Fibroblast of the aortic adventitia (primary cell): Measurements from ENCODE around the gene CNST. TPM values are rescaled to one million over a fixed set of nuclear protein-coding genes. Genes with fewer than 3 reads are reported as not detected.
"Not testable (repeated sequence)": the region's sequence is repeated elsewhere in the genome, so short reads cannot be mapped to it uniquely, and the experiment has no call there.

Experiments
- DNase-seq: peaks from one replicate; pipeline ENCODE4 v3.0.0-alpha.2; 2010; ENCODE audit warnings: low read depth
- H3K4me3 ChIP-seq: 2 replicates; pipeline ENCODE4 v1.5.1; 2011; ENCODE audit warnings: low read depth, mild to moderate bottlenecking, control low read depth, low read length, moderate library complexity
- total RNA-seq: library from RNA; depleted of rRNA; stranded (reverse); fragments of >200 nt; gene quantifications from 2 replicates; pipeline ENCODE4 v1.2.3, GENCODE V29; 2012; ENCODE audit warnings: low replicate concordance
- TF ChIP-seq, protein P1 (sequence below): IDR thresholded peaks from 2 replicates; pipeline ENCODE4 v1.5.1; 2011; ENCODE audit warnings: mild to moderate bottlenecking, low read length, control low read depth, inconsistent platforms; ENCODE audit not compliant: insufficient read depth

The CNST gene
- total RNA-seq, 1 donor: 25.2 TPM

DNA sequence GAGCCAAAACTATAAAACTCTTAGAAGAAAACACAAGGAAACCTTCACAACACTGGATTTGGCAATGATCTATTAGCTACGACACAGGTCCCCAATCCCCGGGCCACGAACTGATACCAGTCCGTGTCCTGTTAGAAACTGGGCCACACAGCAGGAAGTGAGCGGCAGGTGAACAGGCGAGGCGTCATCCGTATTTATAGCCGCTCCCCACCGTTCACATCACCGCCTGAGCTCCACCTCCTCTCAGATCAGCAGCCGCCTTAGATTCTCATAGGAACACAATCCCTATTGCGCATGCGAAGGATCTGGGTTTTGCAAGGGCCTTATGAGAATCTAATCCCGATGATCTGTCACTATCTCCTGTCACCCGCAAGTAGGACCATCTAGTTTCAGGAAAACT, 12.1 kb upstream of the CNST start:
- TF ChIP-seq, protein P1, sequence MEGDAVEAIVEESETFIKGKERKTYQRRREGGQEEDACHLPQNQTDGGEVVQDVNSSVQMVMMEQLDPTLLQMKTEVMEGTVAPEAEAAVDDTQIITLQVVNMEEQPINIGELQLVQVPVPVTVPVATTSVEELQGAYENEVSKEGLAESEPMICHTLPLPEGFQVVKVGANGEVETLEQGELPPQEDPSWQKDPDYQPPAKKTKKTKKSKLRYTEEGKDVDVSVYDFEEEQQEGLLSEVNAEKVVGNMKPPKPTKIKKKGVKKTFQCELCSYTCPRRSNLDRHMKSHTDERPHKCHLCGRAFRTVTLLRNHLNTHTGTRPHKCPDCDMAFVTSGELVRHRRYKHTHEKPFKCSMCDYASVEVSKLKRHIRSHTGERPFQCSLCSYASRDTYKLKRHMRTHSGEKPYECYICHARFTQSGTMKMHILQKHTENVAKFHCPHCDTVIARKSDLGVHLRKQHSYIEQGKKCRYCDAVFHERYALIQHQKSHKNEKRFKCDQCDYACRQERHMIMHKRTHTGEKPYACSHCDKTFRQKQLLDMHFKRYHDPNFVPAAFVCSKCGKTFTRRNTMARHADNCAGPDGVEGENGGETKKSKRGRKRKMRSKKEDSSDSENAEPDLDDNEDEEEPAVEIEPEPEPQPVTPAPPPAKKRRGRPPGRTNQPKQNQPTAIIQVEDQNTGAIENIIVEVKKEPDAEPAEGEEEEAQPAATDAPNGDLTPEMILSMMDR: no peak
- no peak for DNase-seq
- no peak overlapping the region for H3K4me3 ChIP-seq

DNA sequence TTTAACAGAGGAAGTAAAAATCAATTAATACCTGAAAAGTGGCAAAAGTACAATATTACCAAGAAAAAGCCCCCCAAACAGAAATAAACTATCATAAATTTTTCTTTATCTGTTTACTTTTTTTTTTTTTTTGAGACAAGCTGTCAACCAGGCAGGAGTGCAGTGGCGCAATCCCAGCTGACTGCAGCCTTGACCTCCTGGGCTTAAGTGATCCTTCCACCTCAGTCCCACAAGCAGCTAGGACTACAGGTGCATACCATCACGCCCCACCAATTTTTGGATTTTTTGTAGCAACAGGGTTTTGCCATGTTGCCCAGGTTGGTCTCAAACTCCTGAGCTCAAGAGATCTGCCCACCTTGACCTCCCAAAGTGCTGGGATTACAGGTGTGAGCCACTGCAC, 8.2 kb upstream of the CNST start:
- DNase-seq: no peak
- H3K4me3 ChIP-seq: no peak overlapping the region
- TF ChIP-seq, protein P1: no peak

DNA sequence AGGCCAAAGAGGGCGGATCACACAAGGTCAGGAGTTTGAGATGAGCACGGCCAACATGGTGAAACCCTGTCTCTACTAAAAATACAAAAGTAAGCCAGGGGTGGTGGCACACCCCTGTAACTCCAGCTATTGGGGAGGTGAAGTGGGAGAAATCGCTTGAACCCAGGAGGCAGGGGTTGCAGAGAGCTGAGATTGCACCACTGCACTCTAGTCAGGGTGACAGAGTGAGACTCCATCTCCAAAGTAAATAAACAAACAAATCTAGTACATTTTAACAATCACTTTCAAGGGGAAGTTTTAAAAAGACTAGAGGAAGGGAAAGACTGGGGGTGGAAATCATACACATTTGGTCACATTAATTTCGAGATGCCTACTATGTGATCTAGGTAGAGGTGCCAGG, 6.9 kb upstream of the CNST start:
- TF ChIP-seq, protein P1: no peak
- H3K4me3 ChIP-seq: no peak overlapping the region
- DNase-seq: no peak

DNA sequence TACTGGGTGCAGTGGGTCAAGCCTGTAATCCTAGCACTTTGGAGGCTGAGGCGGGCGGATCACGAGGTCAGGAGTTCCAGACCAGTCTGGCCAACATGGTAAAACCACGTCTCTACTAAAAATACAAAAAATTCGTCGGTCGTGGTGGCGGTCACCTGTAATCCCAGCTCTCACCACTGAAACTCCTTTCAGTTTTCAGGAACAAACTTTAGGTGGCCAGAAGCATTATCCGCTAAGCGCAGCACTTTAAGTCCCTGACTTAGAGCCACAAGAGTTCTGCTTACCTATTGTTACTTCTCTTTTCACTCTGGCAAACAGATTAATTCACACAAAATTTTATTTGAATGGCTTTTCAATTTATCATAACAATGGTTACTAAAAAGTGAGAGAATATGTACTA, 5.4 kb upstream of the CNST start:
- DNase-seq, H3K4me3 ChIP-seq: not testable (repeated sequence)
- TF ChIP-seq, protein P1: peak; percentile 6

DNA sequence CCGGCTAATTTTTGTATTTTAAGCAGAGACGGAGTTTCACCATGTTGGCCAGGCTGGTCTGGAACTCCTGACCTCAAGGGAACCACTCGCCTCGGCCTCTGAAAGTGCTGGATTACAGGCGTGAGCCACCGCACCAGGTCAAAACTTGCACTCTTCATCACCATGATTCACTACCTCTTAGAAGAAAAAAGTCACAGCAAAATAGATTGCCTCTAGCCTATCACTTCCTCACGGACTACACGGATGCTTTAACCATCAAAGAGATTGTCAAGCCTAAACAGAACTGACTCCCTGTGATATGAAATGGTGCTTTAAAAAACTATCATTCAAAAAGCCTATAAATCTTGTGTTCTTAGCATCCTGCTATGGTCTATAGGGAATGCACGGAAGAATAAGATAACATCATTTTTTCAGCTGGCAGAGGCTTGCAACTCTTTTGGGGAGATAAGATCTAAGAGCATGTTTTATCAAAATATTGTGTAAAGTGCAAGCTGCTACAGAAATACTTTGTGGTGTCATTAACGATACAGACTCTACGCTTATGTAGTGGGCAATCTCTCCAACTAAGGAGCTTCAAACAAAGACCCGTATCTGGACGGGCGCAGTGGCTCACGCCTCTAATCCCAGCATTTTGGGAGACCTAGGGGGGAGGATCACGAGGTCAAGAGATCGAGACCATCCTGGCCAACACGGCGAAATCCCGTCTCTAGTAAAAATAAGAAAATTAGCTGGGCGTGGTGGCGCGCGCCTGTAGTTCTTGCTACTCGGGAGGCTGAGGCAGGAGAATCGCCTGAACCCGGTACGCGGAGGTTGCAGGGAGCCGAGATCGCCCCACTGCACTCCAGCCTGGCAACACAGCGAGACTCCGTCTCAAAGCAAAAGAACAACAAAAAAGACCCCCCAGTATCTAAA, 1.2 kb upstream of the CNST start:
- peak overlapping the region; percentile 98 for H3K4me3 ChIP-seq
- TF ChIP-seq, protein P1: no peak
- no peak for DNase-seq

DNA sequence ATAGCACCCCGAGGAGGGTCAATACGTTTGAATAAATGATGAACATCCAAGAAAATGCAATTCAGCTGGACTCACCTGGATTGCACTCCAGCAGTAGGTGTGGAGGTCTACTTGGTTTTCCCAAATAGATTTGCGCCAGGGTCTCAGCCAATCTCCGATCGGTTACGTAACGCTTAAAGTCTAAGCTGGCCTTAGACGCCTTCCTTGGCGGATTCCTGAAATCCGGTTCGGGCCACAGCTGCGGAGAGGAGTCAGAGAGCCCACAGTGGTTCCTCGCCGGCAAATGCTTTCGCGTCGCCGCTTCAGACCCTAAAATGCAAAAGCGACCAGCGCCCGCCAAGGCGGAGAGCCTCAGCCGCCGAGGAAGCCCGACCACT, 517 bp upstream of the CNST start:
- H3K4me3 ChIP-seq: peak overlapping the region; percentile 98
- DNase-seq: peak; percentile 65
- TF ChIP-seq, protein P1: no peak
